Measurements from ENCODE around the gene MYT1. TPM values are rescaled to one million over a fixed set of nuclear protein-coding genes. Genes with fewer than 3 reads are reported as not detected.

MYT1 gene
- total RNA-seq, 1 experiment from 2014 or later: 7.1 TPM

DNA sequence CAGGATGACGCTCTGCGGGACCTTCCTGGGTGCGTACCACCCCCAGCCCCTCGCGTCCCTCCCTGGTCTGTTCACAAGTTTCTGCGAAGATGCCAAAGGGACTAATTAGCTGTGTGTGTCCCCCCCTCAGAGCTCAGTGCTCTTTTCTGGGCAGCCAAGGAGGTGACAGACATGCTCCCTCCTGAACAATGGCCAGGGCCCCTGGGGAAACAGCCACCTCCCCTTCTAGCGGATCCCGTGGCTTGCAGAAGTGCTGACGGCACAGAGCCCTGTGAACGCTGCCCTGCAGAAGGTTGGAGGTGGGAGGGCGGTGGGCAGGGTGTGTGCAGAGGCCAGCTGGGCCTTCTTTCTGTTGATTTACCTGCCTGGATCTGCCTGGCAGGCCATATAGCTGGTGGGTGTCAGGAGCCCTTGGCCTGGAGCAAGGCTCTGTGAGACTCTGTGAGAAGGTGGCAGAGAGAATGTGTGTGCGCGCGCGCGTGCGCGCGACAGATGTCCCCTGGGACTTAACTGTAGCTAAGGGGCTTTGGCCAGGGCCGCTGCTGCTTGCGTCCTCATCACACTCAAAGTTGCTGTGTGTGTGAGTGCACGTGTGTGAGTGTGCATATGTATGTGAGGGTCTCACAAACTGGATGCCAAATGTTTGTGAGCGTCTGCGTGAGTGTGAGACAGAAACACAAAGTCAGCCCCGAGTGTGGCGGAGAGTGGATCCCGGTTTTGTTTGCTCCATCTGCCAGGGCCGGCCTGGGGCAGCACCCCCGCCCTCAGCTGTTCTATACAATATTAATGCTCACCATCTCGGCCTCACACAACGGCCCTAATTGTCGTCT, 3.5 kb upstream of the MYT1 start:
- Histone ChIP-seq H3K79me2 (ENCODE audit: insufficient read depth, low read length) (no peaks in the 10 kb centered on the region), H3K4me2 (ENCODE audit: low read length) (no peak overlapping the region), H3K27ac (ENCODE audit: low read depth, low read length) (no peak overlapping the region), H3K9ac (ENCODE audit: low read length) (no peak overlapping the region), H3K27me3 (ENCODE audit: insufficient read depth, low read length) (no peaks in the 10 kb centered on the region), H3K4me1 (ENCODE audit: control insufficient read depth in 1 of 2, insufficient read depth in 2 of 2, low read length in 2 of 2) (peaks cover 0 to 6% of the 10 kb centered on the region in 2 experiments; a peak in 2 of 4 replicates), H3K36me3 (ENCODE audit: control insufficient read depth in 1 of 2, insufficient read depth in 2 of 2, low read length in 2 of 2) (no peaks in the 10 kb centered on the region), H4K20me1 (ENCODE audit: insufficient read depth) (no peaks in the 10 kb centered on the region), H3K9me3 (ENCODE audit: control insufficient read depth in 1 of 2, insufficient read depth in 1 of 2, low read depth in 1 of 2, low read length in 2 of 2) (no peaks in the 10 kb centered on the region), H2AFZ (ENCODE audit: low read depth, low read length, poor library complexity, severe bottlenecking) (no peak overlapping the region), H3K9me2 (ENCODE audit: insufficient read depth) (no peaks in the 10 kb centered on the region), H3K4me3 (replicated peaks in 1 of 2; ENCODE audit: low read depth in 1 of 2, low read length in 2 of 2) (no peak overlapping the region)
- ATAC-seq (no peak), DNase-seq (ENCODE audit: low read depth, low spot score) (no peak)
- CTCF ChIA-PET: no interaction called here
- RAD21 ChIA-PET (ENCODE audit: low non-redundant PET in 1 of 2, low total read pairs in 2 of 2, uncharacterized antibody in 2 of 2, unreplicated experiment in 2 of 2): no interaction called here
- TF ChIP-seq SIN3A (IDR thresholded peaks at IDR 0.05; ENCODE audit: low read depth) (no peak), CEBPB (IDR thresholded peaks at IDR 0.05; ENCODE audit: low read depth) (no peak), ELF1 (IDR thresholded peaks at IDR 0.05; ENCODE audit: borderline replicate concordance, low read depth) (no peak), ZBTB33 (IDR thresholded peaks at IDR 0.05; ENCODE audit: extremely low read depth, insufficient replicate concordance, low read length) (no peak), SP1 (IDR thresholded peaks at IDR 0.05; ENCODE audit: low read depth) (no peak), ZNF274 (IDR thresholded peaks at IDR 0.05; ENCODE audit: low read depth, low read length) (no peak), ATF3 (IDR thresholded peaks at IDR 0.05) (no peak), TCF7L2 (IDR thresholded peaks at IDR 0.05; ENCODE audit: borderline replicate concordance, extremely low read depth, insufficient read depth, insufficient read length) (no peak), JUND (IDR thresholded peaks at IDR 0.05) (no peak)
- TF ChIP-seq, protein P1, sequence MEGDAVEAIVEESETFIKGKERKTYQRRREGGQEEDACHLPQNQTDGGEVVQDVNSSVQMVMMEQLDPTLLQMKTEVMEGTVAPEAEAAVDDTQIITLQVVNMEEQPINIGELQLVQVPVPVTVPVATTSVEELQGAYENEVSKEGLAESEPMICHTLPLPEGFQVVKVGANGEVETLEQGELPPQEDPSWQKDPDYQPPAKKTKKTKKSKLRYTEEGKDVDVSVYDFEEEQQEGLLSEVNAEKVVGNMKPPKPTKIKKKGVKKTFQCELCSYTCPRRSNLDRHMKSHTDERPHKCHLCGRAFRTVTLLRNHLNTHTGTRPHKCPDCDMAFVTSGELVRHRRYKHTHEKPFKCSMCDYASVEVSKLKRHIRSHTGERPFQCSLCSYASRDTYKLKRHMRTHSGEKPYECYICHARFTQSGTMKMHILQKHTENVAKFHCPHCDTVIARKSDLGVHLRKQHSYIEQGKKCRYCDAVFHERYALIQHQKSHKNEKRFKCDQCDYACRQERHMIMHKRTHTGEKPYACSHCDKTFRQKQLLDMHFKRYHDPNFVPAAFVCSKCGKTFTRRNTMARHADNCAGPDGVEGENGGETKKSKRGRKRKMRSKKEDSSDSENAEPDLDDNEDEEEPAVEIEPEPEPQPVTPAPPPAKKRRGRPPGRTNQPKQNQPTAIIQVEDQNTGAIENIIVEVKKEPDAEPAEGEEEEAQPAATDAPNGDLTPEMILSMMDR (IDR thresholded peaks at IDR 0.05 in 2 of 3, conservative IDR thresholded peaks at IDR 0.05 in 1 of 3; ENCODE audit: borderline replicate concordance in 1 of 3, insufficient read depth in 1 of 3, low read depth in 2 of 3, low read length in 2 of 3): no peak
- POLR2A ChIA-PET: no interaction called here
- BruUV-seq (replicated peaks): no TSS peak
- intact Hi-C loops (cut with micrococcal nuclease): no loop called here

Measured in HCT116 (cell line).